ENCODE results near the gene PDX1.
"Not testable (repeated sequence)": the region's sequence is repeated elsewhere in the genome, so short reads cannot be mapped to it uniquely, and the experiment has no call there.

PDX1 gene

GRCh38 chr13:27956576-27957300, 36.9 kb downstream of the PDX1 start:
- DNase-seq = no peak

- no peak for DNase-seq
Observed at GRCh38 chr13:27959976-27960361, 40.2 kb downstream of the PDX1 start.

GRCh38 chr13:27960362-27961226, 40.8 kb downstream of the PDX1 start:
- peak in 2 of 58 donors; percentile 1 to 2 for DNase-seq

- DNase-seq = no peak
Observed at GRCh38 chr13:27961227-27962085, 41.7 kb downstream of the PDX1 start.

GRCh38 chr13:27962128-27962841, 42.5 kb downstream of the PDX1 start:
- peak in 1 of 58 donors; percentile 33 for DNase-seq

GRCh38 chr13:27962982-27963381, 43.2 kb downstream of the PDX1 start:
- no peak for DNase-seq

GRCh38 chr13:27963491-27963890, 43.7 kb downstream of the PDX1 start:
- DNase-seq = no peak

- DNase-seq = not testable (repeated sequence)
Observed at GRCh38 chr13:27964206-27964605, 44.4 kb downstream of the PDX1 start.

GRCh38 chr13:27964741-27965323, 45.0 kb downstream of the PDX1 start:
- DNase-seq = no peak

GRCh38 chr13:27965343-27965739, 45.5 kb downstream of the PDX1 start:
- no peak for DNase-seq

- DNase-seq = no peak
Observed at GRCh38 chr13:27965740-27966640, 46.2 kb downstream of the PDX1 start.

- DNase-seq = no peak
Observed at GRCh38 chr13:27966641-27967202, 46.9 kb downstream of the PDX1 start.

- no peak for DNase-seq
Observed at GRCh38 chr13:27967203-27967735, 47.5 kb downstream of the PDX1 start.

GRCh38 chr13:27967736-27968315, 48.0 kb downstream of the PDX1 start:
- no peak for DNase-seq

GRCh38 chr13:27968316-27969081, 48.7 kb downstream of the PDX1 start:
- DNase-seq = no peak

- DNase-seq = no peak
Observed at GRCh38 chr13:27969082-27969865, 49.5 kb downstream of the PDX1 start, which contains the start of gene CDX2. Gene CDX2 (minus strand): TSS chr13:27969315. CDS start chr13:27969006, 309 bp downstream.

GRCh38 chr13:27969866-27970229, 50.0 kb downstream of the PDX1 start:
- no peak for DNase-seq
